Endometrium (tissue), 2 donors: ENCODE data around the gene HSBP1.

Source experiments
- FAIRE-seq: peaks from 2 replicates; lab custom pipeline; 2012; peaks lifted over from hg19 to GRCh38; lab: Jason Lieb, UNC
- donor health status: control.
- donor health status: control.

The HSBP1 gene

DNA sequence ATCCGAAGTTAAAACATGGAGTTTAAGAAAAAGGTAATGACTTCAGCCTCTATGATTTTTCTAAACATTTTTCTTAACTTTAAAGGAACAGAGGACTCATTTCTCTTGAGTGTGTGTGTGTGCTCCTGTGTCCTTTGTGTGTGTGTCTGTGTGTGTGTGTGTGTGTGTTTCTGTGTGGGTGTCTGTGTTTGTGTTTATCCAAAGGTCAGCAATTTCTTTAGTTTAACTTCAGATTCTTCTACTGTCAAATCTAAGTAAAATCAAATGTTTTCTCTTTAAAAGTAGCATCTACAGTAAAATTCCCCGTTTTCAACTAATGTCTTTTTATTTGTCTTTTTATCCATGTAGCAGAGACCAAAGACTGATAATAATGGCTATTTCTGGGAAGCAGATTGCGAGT, 31.8 kb downstream of the HSBP1 start:
- FAIRE-seq = no peak

DNA sequence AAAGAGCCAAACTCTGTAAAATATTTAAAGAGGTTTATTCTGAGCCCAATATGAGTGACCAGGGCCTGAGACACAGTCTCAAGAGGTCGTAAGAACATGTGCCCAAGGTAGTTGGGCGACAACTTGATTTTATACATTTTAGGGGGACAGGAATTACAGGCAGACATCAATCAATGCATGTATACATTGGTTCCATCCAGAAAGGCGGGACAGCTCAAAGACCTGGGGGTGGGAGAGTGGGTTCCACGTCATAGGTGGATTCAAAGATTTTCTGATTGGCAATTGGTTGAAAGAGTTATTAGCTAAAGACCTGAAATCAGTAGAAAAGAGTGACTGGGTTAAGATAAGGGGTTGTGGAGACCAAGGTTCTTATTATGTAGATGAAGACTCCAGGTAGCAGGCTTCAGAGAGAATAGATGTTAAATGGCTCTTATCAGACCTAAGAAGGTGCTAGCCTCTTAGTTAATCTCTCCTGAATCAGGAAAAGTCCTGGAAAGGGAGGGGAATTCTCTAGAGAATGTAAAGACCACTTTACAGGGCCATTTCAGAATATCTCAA, 32.4 kb downstream of the HSBP1 start:
- FAIRE-seq = no peak

GRCh38 chr16:83842291-83842690, 34.5 kb downstream of the HSBP1 start:
- peak; percentile 39 for FAIRE-seq

DNA sequence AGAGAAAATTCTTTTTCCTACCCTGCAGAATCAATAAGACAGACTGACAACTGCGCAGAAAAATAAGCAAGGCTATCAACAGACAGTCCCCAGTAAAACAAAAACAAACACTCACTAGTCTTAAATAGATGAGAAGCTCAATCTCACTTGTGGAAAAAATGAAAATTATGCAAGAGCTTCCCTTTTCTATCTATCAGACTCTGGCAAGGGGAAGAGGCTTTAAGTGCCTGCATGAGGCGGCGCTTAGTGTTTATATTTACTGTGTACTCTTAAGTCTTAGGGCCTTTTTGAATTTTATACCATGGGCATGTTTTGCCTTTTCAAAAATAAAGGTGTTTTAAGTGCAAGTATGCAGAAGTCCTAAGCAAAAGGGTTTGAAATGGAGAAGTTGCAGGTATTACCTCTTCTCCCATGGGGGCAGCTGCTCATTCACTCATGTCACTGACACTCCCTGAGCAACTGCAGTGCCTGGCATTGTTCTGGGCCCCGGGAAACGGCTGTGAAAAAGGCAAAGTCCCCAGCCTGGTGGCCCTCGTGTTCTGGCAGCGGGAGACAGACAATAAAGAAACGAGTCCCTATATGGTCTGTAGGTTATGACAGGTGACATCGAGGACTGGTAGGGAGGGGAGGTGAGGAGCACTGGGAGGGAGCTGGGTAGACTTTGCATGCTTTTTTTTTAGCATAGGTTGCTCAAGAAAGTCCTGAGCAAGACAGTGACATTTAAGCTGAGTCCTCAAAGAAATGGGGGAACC, 35.2 kb downstream of the HSBP1 start:
- FAIRE-seq = no peak

DNA sequence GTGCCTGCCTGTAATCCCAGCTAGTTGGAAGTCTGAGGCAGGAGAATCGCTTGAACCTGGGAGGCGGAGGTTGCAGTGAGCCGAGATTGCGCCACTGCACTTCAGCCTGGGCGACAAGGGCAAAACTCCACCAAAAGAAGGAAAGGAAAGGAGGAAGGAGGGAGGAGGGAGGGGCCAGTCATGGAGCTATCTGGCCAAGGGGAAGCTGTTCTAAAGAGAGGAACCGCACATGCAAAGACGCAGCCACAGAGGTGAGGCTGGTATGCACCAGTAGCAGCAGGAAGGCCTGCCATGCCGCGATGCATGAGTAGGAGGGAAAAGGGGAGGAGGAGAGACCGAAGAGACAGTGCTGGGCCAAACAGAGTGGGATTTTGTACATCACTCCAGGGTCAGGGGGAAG, 35.9 kb downstream of the HSBP1 start:
- no peak for FAIRE-seq

DNA sequence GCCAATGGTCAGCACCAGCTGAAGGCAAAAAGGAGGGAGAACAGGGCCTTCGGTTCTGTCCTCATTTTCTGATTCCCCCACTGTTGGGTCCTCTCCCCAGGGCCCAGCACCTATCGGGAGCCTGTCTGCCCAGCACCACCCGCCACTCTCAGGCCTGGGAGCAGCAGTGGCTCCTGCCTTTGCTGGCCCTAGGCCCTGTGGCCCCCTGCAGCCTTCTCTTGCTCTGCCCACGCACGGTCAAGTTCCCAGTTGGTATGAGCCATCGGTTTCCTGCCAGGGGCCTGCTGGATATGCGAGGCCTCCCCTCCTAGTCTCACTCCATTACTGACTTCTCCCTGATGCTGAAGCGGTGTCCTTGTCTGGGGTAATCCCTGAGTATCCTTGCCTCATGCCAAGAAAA, 37.5 kb downstream of the HSBP1 start:
- FAIRE-seq = no peak

- no peak for FAIRE-seq
Measured at GRCh38 chr16:83847371-83848225, 39.8 kb downstream of the HSBP1 start.

DNA sequence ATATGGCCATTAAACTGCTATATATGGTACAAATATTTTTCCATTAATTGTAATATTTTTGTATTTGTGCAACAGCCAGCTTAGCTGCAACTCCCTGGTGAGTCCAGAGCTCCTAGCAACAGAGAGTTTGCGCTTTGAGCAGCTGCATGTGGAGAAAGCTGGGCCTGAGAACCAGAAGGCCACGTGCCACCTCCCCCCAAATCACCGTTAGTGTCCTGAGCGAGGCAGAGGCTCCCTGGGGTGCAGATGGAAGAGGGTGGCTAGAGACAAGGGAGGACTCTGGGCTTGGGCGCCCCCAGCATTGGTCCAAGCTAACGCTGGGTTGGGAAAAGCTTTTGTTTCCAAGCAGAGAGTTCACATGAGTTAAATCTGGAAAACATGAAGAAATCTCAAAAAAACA, 41.6 kb downstream of the HSBP1 start:
- no peak for FAIRE-seq

GRCh38 chr16:83850947-83851346, 43.2 kb downstream of the HSBP1 start:
- FAIRE-seq = no peak

DNA sequence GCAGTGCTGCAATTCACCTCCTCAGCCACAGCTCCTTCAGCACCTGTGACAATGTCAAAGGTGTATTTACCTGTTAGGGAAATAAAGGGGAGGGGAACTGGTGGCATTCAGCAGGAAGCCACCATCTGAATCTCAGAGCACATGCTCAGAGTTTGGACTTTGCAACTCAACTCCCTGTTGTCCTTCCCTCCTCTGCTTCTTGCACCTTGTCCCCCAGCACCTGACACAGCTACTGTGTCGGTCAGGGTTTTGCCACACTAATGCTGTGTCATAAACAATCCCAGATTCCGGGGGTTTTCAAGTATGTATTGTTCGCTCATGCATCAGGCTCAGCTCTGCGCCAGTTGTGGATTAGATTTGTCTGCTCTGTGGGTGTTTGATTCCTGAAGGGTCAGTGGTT, 43.7 kb downstream of the HSBP1 start:
- no peak for FAIRE-seq

- no peak for FAIRE-seq
Measured at GRCh38 chr16:83852774-83853173, 45.0 kb downstream of the HSBP1 start.

- FAIRE-seq = no peak
Measured at GRCh38 chr16:83853834-83854233, 46.1 kb downstream of the HSBP1 start.

DNA sequence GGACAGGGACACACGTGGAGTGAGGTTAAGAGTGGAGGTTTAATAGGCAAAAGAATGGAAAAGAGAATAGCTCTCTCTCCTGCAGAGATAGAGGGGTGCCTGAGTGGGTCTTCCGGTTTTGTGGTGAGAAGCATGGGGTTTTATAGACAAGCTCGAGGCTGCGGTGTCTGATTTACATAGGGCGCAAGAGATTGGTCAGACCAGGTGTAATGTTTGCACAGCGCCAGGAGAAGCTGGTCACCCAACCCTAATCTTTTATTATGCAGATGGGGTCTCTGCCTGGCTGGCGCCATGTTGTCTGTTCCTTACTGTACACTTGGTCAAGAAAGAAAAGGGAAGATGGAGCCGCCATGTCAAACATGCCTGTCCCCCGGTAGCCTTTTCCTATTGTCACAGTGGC, 46.6 kb downstream of the HSBP1 start:
- no peak for FAIRE-seq

GRCh38 chr16:83856792-83857191, 49.0 kb downstream of the HSBP1 start:
- no peak for FAIRE-seq

- no peak for FAIRE-seq
Measured at GRCh38 chr16:83859265-83859664, 51.5 kb downstream of the HSBP1 start.

DNA sequence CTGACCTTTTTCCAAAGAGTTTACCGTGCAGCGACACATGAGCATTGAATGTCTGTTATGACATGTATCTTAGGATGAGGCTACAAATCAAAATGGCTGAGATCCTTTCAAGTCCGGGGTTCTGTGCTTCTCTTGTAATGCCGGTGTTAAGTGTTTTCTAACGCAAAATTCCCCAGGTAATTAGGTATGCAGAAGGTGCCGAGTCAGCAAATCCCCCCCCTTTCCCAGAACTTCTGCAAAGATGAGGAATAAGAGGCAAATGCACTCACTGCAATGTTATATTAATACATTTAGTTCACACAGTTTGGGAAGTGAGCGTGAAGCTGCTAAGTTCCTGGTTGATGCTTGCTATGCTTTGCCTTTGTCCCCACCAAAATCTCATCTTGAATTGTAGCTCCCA, 54.9 kb downstream of the HSBP1 start:
- FAIRE-seq = no peak

DNA sequence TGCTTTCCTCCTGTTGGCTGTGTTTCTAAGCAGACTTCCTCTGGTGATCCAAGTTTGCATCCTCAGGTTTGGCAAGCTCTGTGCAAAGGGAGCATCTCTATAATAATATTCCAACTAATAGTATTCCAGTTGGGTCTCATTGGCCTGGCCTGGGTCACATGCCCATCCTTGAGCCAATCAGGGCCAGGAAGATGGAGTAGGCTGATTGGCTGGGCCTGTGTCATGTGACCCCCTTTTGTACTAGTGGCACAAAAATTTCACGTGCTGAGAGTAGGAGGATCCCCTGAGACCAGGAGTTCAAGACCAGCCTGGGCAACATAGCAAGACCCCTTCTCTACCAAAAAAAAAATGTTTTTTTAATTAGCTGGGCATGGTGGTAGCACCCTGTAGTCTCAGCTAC, 55.9 kb downstream of the HSBP1 start:
- FAIRE-seq = no peak
